ENCODE results near the gene TIAM2. TPM values are rescaled to one million over a fixed set of nuclear protein-coding genes. Genes with fewer than 3 reads are reported as not detected.

The TIAM2 gene
- total and polyA plus RNA-seq, 2 experiments from 2014 or later, result 14.2 to 24.4 TPM

- Mint-ChIP-seq H3K36me3 (ENCODE audit: low read depth) (peaks cover 72% of the 10 kb centered on the region; the same call in 2 of the 3 replicates), H3K4me1 (peaks cover 17% of the 10 kb centered on the region), H3K4me3 (no peak overlapping the region), H3K27ac (peak overlapping the region; percentile 78), H3K9me3 (no peaks in the 10 kb centered on the region), H3K27me3 (ENCODE audit: insufficient read depth, low read depth, poor library complexity) (peaks cover 8% of the 10 kb centered on the region)
- H3K79me2 ChIP-seq (replicated peaks; ENCODE audit: insufficient read depth), result no peaks in the 10 kb centered on the region
- H2AFZ ChIP-seq, result no peak overlapping the region
- H3K27ac ChIP-seq (ENCODE audit: low read depth), result peak overlapping the region; percentile 93; the same call in 1 of the 2 replicates
- ATAC-seq, result peak; percentile 72
- H3K4me3 ChIP-seq, result no peak overlapping the region
- TF ChIP-seq ZNF331 (CRISPR knock-in tag; IDR thresholded peaks at IDR 0.05; ENCODE audit: low read depth) (no peak), EZH2 (IDR thresholded peaks at IDR 0.05; ENCODE audit: low read depth, unreplicated experiment) (no peak), CTCF (conservative IDR thresholded peaks at IDR 0.05; ENCODE audit: low read depth in 2 of 2) (peak; percentile 80 to 85), ZNF114 (CRISPR knock-in tag; IDR thresholded peaks at IDR 0.05) (no peak), EZH2phosphoT487 (IDR thresholded peaks at IDR 0.05; ENCODE audit: unreplicated experiment) (no peak), NANOG (IDR thresholded peaks at IDR 0.05; ENCODE audit: borderline replicate concordance) (no peak), STAT1 (IDR thresholded peaks at IDR 0.05; ENCODE audit: unreplicated experiment) (no peak), ETS1 (IDR thresholded peaks at IDR 0.05) (no peak), REST (IDR thresholded peaks at IDR 0.05; ENCODE audit: unreplicated experiment) (no peak)
- H3F3A ChIP-seq (replicated peaks; ENCODE audit: low read depth), result peaks cover 4% of the 10 kb centered on the region; the same call in 1 of the 2 replicates
- H3K27me3 ChIP-seq (ENCODE audit: insufficient read depth), result no peaks in the 10 kb centered on the region
- H3K4me1 ChIP-seq (ENCODE audit: insufficient read depth), result peaks cover 12% of the 10 kb centered on the region; the same call in 1 of the 2 replicates
- no peak overlapping the region for H3K4me2 ChIP-seq
- peak; percentile 83 for DNase-seq (ENCODE audit: low spot score)
- no peaks in the 10 kb centered on the region for H3K9me2 ChIP-seq (ENCODE audit: insufficient read depth)
- peaks cover 9% of the 10 kb centered on the region for H3K36me3 ChIP-seq (ENCODE audit: insufficient read depth)
- H4K20me1 ChIP-seq (replicated peaks; ENCODE audit: insufficient read depth), result no peaks in the 10 kb centered on the region
Measured at GRCh38 chr6:155248008-155249001, 253.2 kb downstream of the TIAM2 start.
